ENCODE data around the gene ZNF385D.

DNA sequence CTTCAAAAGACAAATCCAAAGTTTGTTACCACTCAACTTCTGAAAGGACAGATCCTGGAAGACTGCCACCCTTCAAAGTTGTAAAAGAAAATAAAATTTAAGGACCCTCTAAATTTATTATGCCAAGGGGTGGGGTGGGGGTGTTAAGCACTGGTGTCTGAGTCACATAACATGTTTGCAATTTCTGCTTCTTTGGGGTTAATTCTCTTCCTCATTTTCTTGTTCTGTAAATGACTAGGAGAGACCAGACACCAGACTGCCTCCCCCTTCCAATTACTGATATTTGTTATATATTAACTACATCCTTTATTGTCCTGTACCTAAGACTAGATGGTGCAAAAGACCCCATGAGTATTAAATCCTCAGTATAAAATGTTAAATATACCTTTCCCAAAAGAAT lies 242.8 kb downstream of the ZNF385D start:
- TF ChIP-seq, protein P1, sequence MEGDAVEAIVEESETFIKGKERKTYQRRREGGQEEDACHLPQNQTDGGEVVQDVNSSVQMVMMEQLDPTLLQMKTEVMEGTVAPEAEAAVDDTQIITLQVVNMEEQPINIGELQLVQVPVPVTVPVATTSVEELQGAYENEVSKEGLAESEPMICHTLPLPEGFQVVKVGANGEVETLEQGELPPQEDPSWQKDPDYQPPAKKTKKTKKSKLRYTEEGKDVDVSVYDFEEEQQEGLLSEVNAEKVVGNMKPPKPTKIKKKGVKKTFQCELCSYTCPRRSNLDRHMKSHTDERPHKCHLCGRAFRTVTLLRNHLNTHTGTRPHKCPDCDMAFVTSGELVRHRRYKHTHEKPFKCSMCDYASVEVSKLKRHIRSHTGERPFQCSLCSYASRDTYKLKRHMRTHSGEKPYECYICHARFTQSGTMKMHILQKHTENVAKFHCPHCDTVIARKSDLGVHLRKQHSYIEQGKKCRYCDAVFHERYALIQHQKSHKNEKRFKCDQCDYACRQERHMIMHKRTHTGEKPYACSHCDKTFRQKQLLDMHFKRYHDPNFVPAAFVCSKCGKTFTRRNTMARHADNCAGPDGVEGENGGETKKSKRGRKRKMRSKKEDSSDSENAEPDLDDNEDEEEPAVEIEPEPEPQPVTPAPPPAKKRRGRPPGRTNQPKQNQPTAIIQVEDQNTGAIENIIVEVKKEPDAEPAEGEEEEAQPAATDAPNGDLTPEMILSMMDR (IDR thresholded peaks at IDR 0.05; ENCODE audit: low read depth, low read length) = no peak
- TF ChIP-seq POLR2A (IDR thresholded peaks at IDR 0.05; ENCODE audit: extremely low read depth, insufficient read length) (no peak), MYC (IDR thresholded peaks at IDR 0.05; ENCODE audit: low read depth, low read length) (no peak)
- TF ChIP-seq, protein P2, sequence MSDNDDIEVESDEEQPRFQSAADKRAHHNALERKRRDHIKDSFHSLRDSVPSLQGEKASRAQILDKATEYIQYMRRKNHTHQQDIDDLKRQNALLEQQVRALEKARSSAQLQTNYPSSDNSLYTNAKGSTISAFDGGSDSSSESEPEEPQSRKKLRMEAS (IDR thresholded peaks at IDR 0.05; ENCODE audit: low read depth, low read length) = no peak

Data from NB4 (cell line).